Psoas muscle (tissue), 8 donors: ENCODE results near the gene NSUN4. TPM values are rescaled to one million over a fixed set of nuclear protein-coding genes. Genes with fewer than 3 reads are reported as not detected.

Source experiments
- ATAC-seq, 4 donors: fragments of 200-7000 bp; cut with Tn5 transposase; one replicate each; pipeline ENCODE4 v1.9.1; 2020; ENCODE audit warnings: moderate library complexity in 3 of 4, mild to moderate bottlenecking in 2 of 4
- DNase-seq, 2 donors: peaks; one replicate each; pipeline ENCODE4 v3.0.0-alpha.2; 2020
- H3K27ac ChIP-seq: fragments of 200-600 bp; one replicate; pipeline ENCODE4 v1.8.0; 2022
- H3K27me3 ChIP-seq, 3 donors: fragments of 200-600 bp in 1 of 3; one replicate each; pipeline versions ENCODE4 v1.6.1 to v1.8.0; 2013 to 2022; ENCODE audit warnings: low read length in 2 of 3, mild to moderate bottlenecking in 2 of 3, moderate library complexity in 1 of 3; ENCODE audit not compliant: insufficient read depth in 3 of 3
- H3K36me3 ChIP-seq, 2 donors: fragments of 200-600 bp in 1 of 2; one replicate each; pipeline versions ENCODE4 v1.6.1 to v1.8.0; 2013 to 2022; ENCODE audit warnings: low read depth in 1 of 2, mild to moderate bottlenecking in 1 of 2, moderate library complexity in 1 of 2; ENCODE audit not compliant: insufficient read depth in 1 of 2
- H3K4me1 ChIP-seq: fragments of 200-600 bp; one replicate; pipeline ENCODE4 v1.8.0; 2022
- H3K4me3 ChIP-seq: fragments of 200-600 bp; one replicate; pipeline ENCODE4 v1.8.0; 2022; ENCODE audit warnings: mild to moderate bottlenecking
- H3K9me3 ChIP-seq: fragments of 200-600 bp; one replicate; pipeline ENCODE4 v1.8.0; 2022
- CTCF ChIP-seq: fragments of 200-600 bp; IDR thresholded peaks from one replicate; pipeline ENCODE4 v1.8.0; 2022; ENCODE audit warnings: antibody characterized with exemption
- WGBS, 3 donors: extraction: QIAGEN DNeasy Blood & Tissue Kit; methylation state at CpG; one replicate each; pipeline versions ENCODE4 v1.1.6 to v1.1.7; 2013; 5-methylcytosine and 5-hydroxymethylcytosine counted together
- intact Hi-C, 2 donors: fragments of 100-400 bp; cut with DNase I; formaldehyde crosslinking; loops; one replicate each; pipeline versions ENCODE4 v1.11.0 to v1.14.2; 2022
- polyA plus RNA-seq, 3 donors: library from polyadenylated mRNA; stranded (reverse); fragments of 200-250 nt; gene quantifications; one replicate each; pipeline ENCODE4 v1.2.3, GENCODE V29; 2013
- total RNA-seq, 4 donors: library from RNA; stranded (reverse); fragmentation: NEBNext Ultra II Directional in 2 of 4; extraction: Animal tissue kit (Norgen Biotek cat#: 25700) in 2 of 4; gene quantifications; one replicate each; pipeline versions ENCODE4 v1.2.1 to v1.2.4, GENCODE V29; 2021 to 2023
- donor health status: healthy with polysubstance abuse.
- donor health status: DM: no; HTN: no; CAD: no; lungs with moderate emphysema.
- donor health status: Bipolar disorder and iron deficiency.
- donor health status: healthy.
- donor health status: DM: yes; HTN: yes; CAD: no.
- donor health status: DM: no; HTN: no; CAD: no.
- donor health status: DM: no; HTN: no; CAD: no.
- donor health status: DM: yes; HTN: yes; CAD: no.

NSUN4 gene
- total and polyA plus RNA-seq, 7 donors, result 9.4 to 25.3 (median 16.3) TPM

GRCh38 chr1:46394872-46395465, 54.4 kb downstream of the NSUN4 start:
- no peaks in the 10 kb centered on the region for H3K27me3 ChIP-seq
- no peaks in the 10 kb centered on the region for H3K9me3 ChIP-seq
- peak overlapping the region; percentile 77 for H3K27ac ChIP-seq
- no peak for TF ChIP-seq CTCF
- peak overlapping the region; percentile 77 for H3K4me3 ChIP-seq
- peak; percentile 24 to 71 (median 46) for ATAC-seq
- no peaks in the 10 kb centered on the region for H3K36me3 ChIP-seq
- intact Hi-C loops, result no loop called here
- peak in 1 of 2 donors; percentile 66 for DNase-seq
- peaks cover 30% of the 10 kb centered on the region for H3K4me1 ChIP-seq
- 13 to 17% (median 15%) methylated on average over 17 of the region's 17 CpGs for WGBS, 3 donors

GRCh38 chr1:46396441-46397398, 56.1 kb downstream of the NSUN4 start:
- TF ChIP-seq CTCF, result no peak
- Histone ChIP-seq H3K27me3 (no peaks in the 10 kb centered on the region), H3K4me1 (peaks cover 32% of the 10 kb centered on the region), H3K4me3 (no peak overlapping the region), H3K27ac (peak overlapping the region; percentile 23), H3K36me3 (no peaks in the 10 kb centered on the region), H3K9me3 (no peaks in the 10 kb centered on the region)
- intact Hi-C loops, result no loop called here
- WGBS, 3 donors, result 66 to 84% (median 71%) methylated on average over 10 of the region's 10 CpGs
- no peak for ATAC-seq
- no peak for DNase-seq

- peak overlapping the region; percentile 73 for H3K27ac ChIP-seq
- WGBS, 3 donors, result 21 to 41% (median 35%) methylated on average over 9 of the region's 9 CpGs
- no peak for TF ChIP-seq CTCF
- DNase-seq, result no peak
- peaks cover 0 to 4% of the 10 kb centered on the region in 2 donors for H3K36me3 ChIP-seq
- peaks cover 41% of the 10 kb centered on the region for H3K4me1 ChIP-seq
- intact Hi-C loops, result no loop called here
- H3K9me3 ChIP-seq, result no peaks in the 10 kb centered on the region
- no peaks in the 10 kb centered on the region for H3K27me3 ChIP-seq
- peak overlapping the region; percentile 42 for H3K4me3 ChIP-seq
- peak; percentile 25 to 41 (median 41) for ATAC-seq
Measured at GRCh38 chr1:46399307-46399706, 58.7 kb downstream of the NSUN4 start.

GRCh38 chr1:46400421-46400820, 59.8 kb downstream of the NSUN4 start:
- DNase-seq (no peak), ATAC-seq (no peak)
- WGBS, 3 donors, result 65 to 77% (median 74%) methylated on average over 4 of the region's 4 CpGs
- H3K27ac ChIP-seq, result peak overlapping the region; percentile 73
- peaks cover 31% of the 10 kb centered on the region for H3K4me1 ChIP-seq
- no peaks in the 10 kb centered on the region for H3K27me3 ChIP-seq
- intact Hi-C loops, result loop anchor here in 1 of 2 donors (5.0 kb wide), 1 partner anchor 317 kb away; the partner anchor contains the start of gene EFCAB14
- no peak overlapping the region for H3K4me3 ChIP-seq
- TF ChIP-seq CTCF, result no peak
- H3K9me3 ChIP-seq, result no peaks in the 10 kb centered on the region
- peaks cover 0 to 9% of the 10 kb centered on the region in 2 donors for H3K36me3 ChIP-seq
